ENCODE measurements around the gene TMEM95. TPM values are rescaled to one million over a fixed set of nuclear protein-coding genes. Genes with fewer than 3 reads are reported as not detected.

TMEM95 gene, protein sequence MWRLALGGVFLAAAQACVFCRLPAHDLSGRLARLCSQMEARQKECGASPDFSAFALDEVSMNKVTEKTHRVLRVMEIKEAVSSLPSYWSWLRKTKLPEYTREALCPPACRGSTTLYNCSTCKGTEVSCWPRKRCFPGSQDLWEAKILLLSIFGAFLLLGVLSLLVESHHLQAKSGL
- not detected for total RNA-seq

DNA sequence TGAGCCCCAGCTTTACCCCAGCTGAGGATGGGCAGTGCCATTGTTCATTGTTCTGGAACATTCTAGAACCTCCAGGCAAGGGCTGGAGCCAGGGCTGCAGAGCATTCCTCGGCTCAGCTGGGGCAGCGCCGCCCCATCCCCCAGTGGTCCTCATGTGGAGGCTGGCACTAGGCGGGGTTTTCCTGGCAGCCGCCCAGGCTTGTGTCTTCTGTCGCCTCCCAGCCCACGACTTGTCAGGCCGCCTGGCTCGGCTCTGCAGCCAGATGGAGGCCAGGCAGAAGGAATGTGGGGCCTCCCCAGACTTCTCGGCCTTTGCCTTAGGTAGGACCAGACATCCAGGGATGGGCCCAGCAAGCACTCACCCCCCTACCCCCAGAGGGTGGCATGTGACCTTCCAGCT is at the start of gene TMEM95:
Gene TMEM95, plus strand, starts transcription at position 104 of the 400 bp plus-strand sequence. Its CDS starts 49 bp downstream, at position 153.
- no peak for ATAC-seq

GRCh38 chr17:7306911-7307685 is 47.9 kb upstream of the TMEM95 start, which contains the start of gene EIF5A:
EIF5A (plus strand) TSS chr17:7307628; CDS start chr17:7309636, 2,008 bp downstream.
- peak; percentile 92 for ATAC-seq

DNA sequence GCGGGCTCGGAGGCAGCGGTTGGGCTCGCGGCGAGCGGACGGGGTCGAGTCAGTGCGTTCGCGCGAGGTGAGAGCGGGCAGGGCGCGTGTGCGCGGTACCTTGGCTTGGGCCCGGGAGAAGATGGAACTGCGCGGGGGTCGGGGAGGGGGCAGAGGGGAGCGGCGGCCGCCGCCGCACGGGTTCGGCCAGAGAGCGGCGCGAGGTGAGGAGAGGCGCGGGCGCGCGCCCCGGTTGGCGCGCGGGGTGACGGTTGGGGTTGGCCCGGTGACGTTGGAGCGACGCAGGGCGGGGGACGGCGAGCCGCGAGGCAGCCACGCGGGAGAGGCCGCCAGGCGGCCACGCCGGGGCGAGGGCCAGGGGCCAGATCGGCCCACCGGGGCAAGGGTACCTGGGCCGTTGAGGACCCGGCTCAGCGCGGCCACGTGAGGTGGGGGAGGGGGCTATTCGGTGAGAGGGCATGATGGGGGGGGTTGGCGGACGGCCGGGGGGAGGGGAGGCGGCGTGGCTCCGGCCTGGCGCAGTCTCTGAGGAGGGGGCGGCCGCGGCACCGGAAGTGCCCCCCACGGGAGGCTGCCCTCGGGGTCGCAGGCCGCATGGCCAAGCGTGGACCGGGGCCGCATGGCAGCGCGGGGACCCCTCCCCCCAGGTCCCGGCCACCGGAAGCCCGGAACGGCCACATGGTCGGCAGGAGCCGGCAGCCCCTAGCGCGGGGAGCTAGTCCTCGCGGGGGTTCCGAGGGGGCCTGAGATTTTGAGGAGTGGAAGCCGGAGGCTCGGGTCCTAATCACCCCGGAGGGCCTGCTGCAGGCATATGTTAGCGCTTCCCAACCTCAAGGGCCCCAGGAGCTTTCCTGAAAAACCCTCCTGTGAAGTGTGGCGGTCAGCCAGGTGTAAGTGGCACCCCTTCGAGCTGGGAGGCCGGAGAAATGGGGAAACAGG is 47.0 kb upstream of the TMEM95 start:
- ATAC-seq: peak; percentile 46

DNA sequence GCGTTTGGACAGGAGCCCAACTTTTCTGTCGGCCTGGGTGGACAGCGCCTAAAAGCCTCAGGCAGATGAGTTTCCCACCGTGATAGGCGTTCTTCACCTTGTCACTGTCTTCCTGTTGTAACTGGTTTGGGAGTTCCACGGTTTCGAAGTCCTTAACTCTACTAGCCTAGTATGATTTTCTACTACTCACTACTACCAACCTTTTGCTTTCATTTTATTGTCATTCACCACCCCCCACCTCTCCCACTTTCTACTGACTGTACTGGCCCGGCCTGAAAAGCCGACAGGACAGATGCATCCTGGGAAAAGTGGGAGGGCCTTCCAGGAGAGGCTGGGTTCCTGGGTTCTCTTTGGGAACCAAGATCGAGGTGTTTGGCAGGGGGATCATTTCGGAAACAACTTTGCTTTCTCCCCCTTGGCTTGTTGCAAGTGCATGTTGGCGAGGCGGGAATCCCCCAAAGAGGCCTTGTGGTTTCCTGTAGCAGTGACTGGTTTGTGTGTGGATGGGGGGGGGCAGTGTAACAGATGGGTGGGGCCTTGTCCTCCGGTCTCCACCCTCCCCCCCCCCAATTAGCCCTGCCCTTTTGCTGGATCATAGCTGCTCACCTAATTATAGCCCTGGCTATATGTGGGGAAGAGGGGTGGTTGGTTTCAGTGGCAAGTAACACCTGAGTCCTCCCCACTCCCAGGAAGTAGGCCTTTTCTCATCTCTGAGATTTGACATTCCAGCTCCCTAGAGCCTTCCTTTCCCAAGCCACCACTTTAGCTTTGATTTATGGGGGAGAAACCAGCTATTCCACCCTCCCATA is 46.1 kb upstream of the TMEM95 start:
- peak; percentile 35 for ATAC-seq

DNA sequence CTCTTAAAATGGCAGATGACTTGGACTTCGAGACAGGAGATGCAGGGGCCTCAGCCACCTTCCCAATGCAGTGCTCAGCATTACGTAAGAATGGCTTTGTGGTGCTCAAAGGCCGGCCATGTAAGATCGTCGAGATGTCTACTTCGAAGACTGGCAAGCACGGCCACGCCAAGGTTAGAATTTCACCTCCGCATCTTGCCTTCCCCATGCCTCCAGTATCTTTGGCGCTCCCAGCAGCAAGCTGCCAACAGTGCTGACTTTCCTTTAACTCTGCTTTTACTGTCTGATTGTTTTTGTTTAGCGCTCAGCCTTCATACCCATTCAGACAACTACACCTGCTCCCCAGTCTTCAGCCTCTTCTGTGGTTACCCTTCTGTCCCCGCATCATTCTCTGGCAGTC is 45.3 kb upstream of the TMEM95 start:
- ATAC-seq: no peak

GRCh38 chr17:7311110-7311705 is 43.7 kb upstream of the TMEM95 start:
- ATAC-seq: no peak

DNA sequence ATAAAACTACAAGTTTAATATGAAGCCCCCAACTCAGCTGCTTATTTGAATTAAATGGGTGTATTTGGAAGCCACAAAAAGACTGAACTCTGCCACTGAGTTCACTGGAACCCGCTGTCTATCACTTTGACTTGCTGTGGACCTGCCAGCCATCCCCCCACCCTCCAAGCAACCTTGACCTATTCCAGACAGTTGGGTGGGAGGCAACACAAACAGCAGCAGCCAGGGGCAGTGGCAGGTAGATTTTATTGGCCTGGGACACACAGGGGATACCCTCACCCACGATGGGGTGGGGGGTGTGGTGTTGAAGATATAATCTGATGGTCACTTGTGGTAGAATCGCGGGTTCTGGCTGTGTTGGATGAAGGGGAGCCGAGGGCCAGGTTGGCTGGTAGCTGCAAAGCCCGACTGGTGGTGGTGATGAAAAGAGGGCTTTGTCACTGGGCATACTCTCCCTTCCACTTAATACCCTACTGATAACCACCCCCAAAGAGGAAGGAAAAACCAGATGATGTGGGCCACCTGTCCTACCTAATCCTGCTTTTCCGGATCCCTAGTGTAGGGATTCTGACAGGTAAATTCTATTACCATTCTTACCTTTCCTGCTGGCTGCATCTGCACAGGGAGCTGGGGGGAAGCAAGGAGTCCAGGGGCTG is 42.4 kb upstream of the TMEM95 start:
- ATAC-seq: no peak

DNA sequence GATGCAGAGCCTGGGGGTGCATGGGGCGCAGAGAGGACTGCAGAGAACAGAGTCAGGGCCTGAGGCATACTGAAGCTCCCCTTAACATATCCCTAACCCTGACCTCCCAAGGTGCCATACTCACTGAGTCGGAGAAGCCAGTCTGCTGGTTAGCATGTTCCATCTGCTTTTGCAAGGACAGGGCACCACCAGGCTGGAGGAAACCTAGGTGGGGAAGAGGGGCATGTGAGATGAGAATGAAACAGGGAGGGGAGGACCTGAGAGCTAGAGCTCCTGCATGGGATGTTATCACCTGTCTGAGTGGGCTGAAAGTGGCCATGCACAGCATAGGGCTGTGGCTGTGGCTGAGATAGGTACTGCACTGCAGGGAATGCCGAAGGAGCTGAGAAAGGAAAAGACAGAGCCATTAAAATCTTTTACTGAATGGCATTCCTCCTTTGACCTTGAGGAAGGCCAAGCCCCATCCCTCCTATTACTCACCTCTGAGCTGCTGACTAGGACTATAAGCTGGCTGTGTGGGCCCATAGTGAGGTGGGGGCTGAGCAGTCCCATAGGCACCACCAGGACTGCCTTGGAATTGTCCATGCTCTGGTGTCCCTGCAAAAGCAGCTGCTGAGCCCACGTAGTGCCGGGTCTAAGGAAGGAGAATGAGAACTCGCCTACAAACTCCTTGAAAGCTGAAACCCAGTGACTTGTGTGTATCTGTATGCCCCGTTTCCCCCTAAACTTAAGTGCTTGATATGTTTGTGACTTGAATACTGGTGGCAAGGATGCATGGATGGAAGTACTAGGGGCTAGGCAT is 41.7 kb upstream of the TMEM95 start:
- ATAC-seq: no peak

DNA sequence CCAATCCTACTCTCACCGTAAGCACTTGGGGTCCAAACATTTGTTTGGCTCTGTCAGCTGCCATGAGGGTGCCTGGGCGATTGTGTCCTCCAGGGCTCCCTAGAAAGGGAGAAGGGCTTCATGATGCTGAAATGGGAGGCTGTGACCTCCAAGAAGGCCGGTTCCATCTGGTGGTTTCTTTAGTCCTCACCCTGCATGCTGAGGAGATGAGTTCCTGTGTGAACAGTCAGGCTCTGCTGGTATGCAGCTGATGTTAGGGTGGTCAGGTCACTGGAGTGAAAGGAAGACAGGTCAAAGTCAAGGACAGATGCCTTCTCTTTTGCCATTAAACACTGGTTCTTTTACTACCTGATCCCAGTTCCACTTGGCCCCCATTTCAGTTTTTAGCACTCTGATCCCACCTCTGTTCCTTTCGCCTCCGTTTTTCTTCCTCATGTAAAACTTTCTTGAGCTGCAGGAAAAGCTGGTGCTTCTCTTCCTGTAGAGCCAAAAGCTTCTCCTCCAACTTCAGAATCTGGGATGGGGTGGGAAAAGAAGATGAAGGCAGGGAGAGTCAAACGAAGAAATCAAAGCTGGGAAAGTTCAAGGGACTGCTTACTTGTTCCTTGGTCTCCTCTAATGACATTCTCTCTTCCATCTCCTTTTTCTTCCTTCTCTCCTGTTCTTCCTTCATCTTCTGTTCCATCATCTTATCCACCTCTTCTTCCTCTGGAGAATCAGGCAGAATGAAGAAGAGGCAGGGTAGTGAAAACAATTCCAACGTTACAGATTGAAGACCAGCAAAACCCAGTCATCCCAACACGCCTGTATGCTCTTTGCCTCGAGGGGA is 40.9 kb upstream of the TMEM95 start:
- ATAC-seq: no peak

DNA sequence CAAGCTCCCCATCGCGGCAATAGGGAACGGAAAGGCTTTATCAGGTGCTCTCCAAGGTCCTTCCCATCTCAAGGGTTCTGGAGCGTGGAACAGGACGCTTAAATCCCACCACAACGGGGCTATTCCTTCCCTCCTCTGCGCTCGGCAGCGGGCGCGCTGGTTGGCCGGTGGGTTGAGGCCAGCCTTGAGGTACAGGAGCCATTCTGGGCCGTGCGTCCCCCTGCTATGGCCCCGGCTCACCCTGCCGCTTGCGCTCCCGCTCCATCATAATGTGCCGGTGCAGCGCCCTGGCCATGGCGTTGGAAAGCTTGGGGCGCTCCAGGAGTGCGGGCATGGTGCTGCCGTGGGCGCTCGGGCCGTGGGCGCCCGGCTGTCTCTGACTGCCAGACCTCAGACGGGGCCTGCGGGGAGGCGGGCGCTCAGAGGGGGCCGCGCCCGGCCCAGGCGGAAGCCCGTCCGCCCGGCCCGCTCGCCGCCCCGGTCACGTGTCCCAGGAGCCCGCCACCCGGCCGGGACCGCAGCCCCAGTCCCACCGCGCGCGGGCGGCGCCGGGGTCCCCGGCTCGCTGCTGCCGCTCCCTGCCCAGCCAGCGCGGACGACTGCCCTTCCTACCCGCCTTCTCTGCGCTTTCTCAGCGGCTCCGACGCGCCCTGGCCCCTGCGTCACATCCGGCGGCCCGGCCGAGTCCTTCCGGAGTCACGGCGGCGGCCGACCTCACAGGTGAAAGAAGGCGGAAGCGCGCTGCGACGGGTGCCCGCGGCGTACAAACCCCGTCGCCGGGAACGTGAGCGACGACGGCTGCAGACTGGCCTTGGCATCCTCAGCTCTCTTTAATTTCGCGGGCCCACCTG is 40.0 kb upstream of the TMEM95 start, which contains the start of gene GPS2:
Gene GPS2, minus strand, starts transcription at position 642 of the 851 bp plus-strand sequence. Its CDS starts 308 bp downstream, at position 334.
- ATAC-seq: peak; percentile 79

DNA sequence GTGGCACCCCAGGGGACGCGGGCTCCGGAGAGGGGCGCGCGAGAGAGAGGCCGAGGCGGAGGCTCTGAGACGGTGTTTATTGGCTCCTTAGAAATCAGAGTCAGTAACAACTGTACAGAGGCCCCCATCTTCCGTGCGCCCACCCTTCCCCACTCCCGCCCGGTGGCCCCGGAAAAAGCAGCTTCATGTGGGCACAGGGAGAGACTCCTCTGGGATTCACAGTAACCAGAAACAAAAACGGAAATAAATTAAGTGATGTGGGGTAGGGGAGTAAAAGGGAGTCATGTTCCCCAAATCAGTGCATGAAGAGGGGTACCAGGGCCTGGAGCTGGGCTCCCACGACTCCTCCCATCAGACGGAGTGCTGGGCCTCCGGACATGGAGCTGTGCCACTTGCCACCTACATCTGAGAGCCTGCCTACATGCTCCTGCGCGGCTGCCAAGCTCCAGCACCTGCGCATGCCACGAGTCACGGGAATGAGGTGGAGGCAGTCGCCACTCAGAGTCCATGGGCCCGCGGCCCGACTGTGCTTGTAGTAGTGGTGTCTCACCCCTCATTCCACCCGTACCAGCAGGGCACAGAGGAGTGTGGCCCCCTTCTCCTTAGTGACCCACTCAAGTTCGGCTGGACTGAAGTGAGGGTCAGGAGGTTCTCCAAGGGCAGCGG is 39.3 kb upstream of the TMEM95 start:
- peak; percentile 30 for ATAC-seq

- ATAC-seq: no peak
Observed at GRCh38 chr17:7317161-7317803, 37.7 kb upstream of the TMEM95 start.

DNA sequence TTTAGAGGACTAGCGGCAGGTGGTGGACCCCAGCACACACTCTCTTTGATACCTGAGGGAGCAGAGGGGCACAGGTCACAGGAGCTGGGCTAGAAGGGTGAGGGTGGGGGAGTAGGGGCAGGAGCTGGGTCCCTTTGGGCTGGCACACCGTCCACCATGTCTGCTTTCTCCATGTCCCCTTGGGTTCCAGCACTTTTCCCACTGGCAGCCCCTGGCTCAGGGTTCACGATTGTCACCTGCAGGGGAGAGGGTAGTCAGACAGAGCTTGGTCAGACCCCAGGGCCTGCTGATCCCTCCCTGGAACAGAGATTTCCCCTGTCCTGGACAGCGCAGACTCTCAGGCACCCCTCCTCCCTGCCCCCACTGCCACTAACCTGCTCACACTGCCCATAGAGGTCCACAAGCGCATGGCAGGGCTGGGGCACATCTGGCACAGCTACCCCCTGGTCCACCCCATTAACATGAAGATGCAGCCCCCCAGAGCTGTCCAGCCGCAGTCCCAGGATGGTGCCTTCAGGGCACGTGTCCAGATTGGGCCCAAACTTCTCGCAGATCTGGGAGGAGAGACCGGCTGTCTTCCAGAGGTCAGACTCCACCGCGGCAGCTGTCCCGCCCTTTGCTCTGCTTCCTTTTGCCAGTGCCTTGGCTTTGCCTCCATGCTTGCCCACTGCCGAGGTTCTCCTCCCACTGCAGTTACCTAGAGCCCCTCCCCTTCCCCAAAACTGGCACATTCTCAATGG is 36.7 kb upstream of the TMEM95 start:
- ATAC-seq: no peak

DNA sequence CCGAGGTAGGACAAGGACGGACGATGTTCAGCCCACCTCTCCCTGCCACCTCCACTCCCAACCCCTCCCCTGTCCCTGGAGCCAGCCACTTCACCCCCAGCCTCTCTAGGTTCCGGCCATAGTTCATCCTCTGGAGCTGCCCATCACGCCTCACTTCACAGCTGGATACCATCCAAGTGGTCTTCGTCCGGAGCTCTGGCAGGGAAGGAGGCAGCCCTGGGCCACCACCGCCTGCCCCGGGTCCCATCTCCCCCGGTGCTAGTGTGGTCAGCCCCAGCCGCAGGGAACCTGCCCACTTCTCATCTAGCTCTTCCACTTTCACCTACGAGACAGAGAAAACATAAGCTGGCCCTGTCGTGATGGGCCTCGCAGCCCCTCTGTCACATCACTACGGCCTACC is 33.5 kb upstream of the TMEM95 start:
- no peak for ATAC-seq

DNA sequence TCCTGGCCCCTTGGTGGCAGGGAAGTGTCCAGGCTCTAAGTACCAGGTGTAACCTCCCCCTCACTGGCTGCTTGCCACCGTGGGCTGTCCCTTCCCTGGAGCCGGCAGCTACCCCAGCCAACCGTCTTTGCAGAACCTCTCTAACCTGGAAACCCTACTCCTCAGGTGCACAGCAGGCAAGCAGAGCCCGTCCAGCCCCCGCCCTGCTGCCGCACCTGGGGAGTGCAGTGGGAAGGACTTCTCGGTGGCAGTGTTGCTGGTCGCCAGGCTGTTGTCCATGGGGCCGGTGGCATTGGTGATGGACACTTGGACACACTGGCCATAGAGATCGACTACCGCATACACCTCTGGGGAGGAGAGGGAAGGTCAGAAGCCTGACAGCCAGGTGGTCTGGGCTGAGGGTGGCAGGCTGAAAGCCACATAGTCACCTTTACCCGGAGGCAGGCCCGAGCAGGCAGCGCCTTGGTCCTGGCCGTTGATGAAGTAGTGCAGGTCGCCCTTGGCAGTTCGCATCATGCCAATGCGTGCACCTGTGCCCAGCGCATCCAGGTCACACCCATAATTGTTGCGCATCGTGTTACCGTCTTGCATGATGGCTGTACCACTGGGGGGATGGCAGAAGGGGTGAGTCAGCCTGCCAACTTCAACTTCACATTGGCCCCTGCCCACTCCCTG is 32.3 kb upstream of the TMEM95 start:
- ATAC-seq: no peak

Data from esophagus mucosa (tissue), 1 donor.